ENCODE data around the gene LIPC. TPM values are rescaled to one million over a fixed set of nuclear protein-coding genes. Genes with fewer than 3 reads are reported as not detected.

The LIPC gene
- polyA plus RNA-seq, 10 donors: 0.23 to 0.69 (median 0.39) TPM

- no peak for DNase-seq
These were observed 121.7 kb downstream of the LIPC start for GRCh38 chr15:58553365-58553918.

- no peak for DNase-seq
These were observed 123.0 kb downstream of the LIPC start for GRCh38 chr15:58554758-58555157.

- DNase-seq: no peak
These were observed 123.6 kb downstream of the LIPC start for GRCh38 chr15:58555162-58556027.

- DNase-seq: no peak
These were observed 124.2 kb downstream of the LIPC start for GRCh38 chr15:58556028-58556361.

GRCh38 chr15:58556541-58556940 is 124.8 kb downstream of the LIPC start:
- DNase-seq: no peak

- no peak for DNase-seq
These were observed 127.0 kb downstream of the LIPC start for GRCh38 chr15:58558777-58559176.

- DNase-seq: no peak
These were observed 128.3 kb downstream of the LIPC start for GRCh38 chr15:58559904-58560588.

GRCh38 chr15:58561321-58561720 is 129.5 kb downstream of the LIPC start:
- DNase-seq: no peak

GRCh38 chr15:58562135-58562534 is 130.3 kb downstream of the LIPC start:
- no peak for DNase-seq

GRCh38 chr15:58564981-58565380 is 133.2 kb downstream of the LIPC start:
- peak in 2 of 3 donors; percentile 23 to 56 for DNase-seq

GRCh38 chr15:58565619-58566018 is 133.8 kb downstream of the LIPC start:
- DNase-seq: no peak

- no peak for DNase-seq
These were observed 134.2 kb downstream of the LIPC start for GRCh38 chr15:58566029-58566428.

- peak in 2 of 3 donors; percentile 44 to 53 for DNase-seq
These were observed 136.4 kb downstream of the LIPC start for GRCh38 chr15:58568157-58568571.

- no peak for DNase-seq
These were observed 137.7 kb downstream of the LIPC start for GRCh38 chr15:58569455-58569854.

GRCh38 chr15:58571491-58571890 is 139.7 kb downstream of the LIPC start:
- no peak for DNase-seq

GRCh38 chr15:58572521-58572920 is 140.7 kb downstream of the LIPC start:
- no peak for DNase-seq

- DNase-seq: no peak
These were observed 141.5 kb downstream of the LIPC start for GRCh38 chr15:58573270-58573669.

GRCh38 chr15:58574631-58575030 is 142.8 kb downstream of the LIPC start:
- no peak for DNase-seq

- DNase-seq: no peak
These were observed 143.4 kb downstream of the LIPC start for GRCh38 chr15:58575045-58575786.

GRCh38 chr15:58576657-58577056 is 144.9 kb downstream of the LIPC start:
- DNase-seq: no peak

GRCh38 chr15:58582160-58582559 is 150.4 kb downstream of the LIPC start:
- DNase-seq: no peak
